WTC11 (cell line): Measurements from ENCODE around the gene CACNA1E. TPM values are rescaled to one million over a fixed set of nuclear protein-coding genes. Genes with fewer than 3 reads are reported as not detected.

Source experiments
- AR ChIP-seq: fragments of 250-450 bp; sonication (Bioruptor Pico); IDR thresholded peaks from 2 replicates; pipeline ENCODE4 v1.9.0; 2021; ENCODE audit warnings: mild to moderate bottlenecking
- CBFB ChIP-seq: sonication (generic); formaldehyde crosslinking; IDR thresholded peaks from 2 replicates; pipeline ENCODE4 v1.8.1; 2022; ENCODE audit warnings: mild to moderate bottlenecking, low read depth, missing genetic modification reagents
- ETV6 ChIP-seq: sonication (generic); formaldehyde crosslinking; IDR thresholded peaks from 2 replicates; pipeline ENCODE4 v1.8.1; 2022; ENCODE audit warnings: mild to moderate bottlenecking, missing genetic modification reagents
- FOXK1 ChIP-seq: sonication (generic); formaldehyde crosslinking; IDR thresholded peaks from 2 replicates; pipeline ENCODE4 v1.8.0; 2022; ENCODE audit warnings: mild to moderate bottlenecking, moderate library complexity, missing genetic modification reagents
- MXD4 ChIP-seq: fragments of 250-450 bp; sonication (Bioruptor Pico); IDR thresholded peaks from 2 replicates; pipeline ENCODE4 v1.8.0; 2021; ENCODE audit warnings: mild to moderate bottlenecking, moderate library complexity, borderline replicate concordance
- NFATC4 ChIP-seq: fragments of 250-450 bp; sonication (Bioruptor Pico); IDR thresholded peaks from 2 replicates; pipeline ENCODE4 v1.9.0; 2021; ENCODE audit warnings: mild to moderate bottlenecking
- NR1H2 ChIP-seq: sonication (generic); formaldehyde crosslinking; IDR thresholded peaks from 2 replicates; pipeline ENCODE4 v1.9.0; 2021; ENCODE audit warnings: mild to moderate bottlenecking, moderate library complexity, missing genetic modification reagents
- OVOL2 ChIP-seq: fragments of 250-450 bp; sonication (Bioruptor Pico); IDR thresholded peaks from 2 replicates; pipeline ENCODE4 v1.9.0; 2021; ENCODE audit warnings: mild to moderate bottlenecking, borderline replicate concordance
- PRDM15 ChIP-seq: sonication (generic); formaldehyde crosslinking; IDR thresholded peaks from 2 replicates; pipeline ENCODE4 v1.8.0; 2022; ENCODE audit warnings: missing genetic modification reagents
- PREB ChIP-seq: sonication (generic); formaldehyde crosslinking; IDR thresholded peaks from 2 replicates; pipeline ENCODE4 v1.8.1; 2022; ENCODE audit warnings: mild to moderate bottlenecking, missing genetic modification reagents, moderate library complexity, borderline replicate concordance
- TCF7 ChIP-seq: sonication (generic); formaldehyde crosslinking; IDR thresholded peaks from 2 replicates; pipeline ENCODE4 v1.8.0; 2022; ENCODE audit warnings: mild to moderate bottlenecking, low read depth, missing genetic modification reagents, moderate library complexity
- USF2 ChIP-seq: sonication (generic); formaldehyde crosslinking; IDR thresholded peaks from 2 replicates; pipeline ENCODE4 v1.8.1; 2023; ENCODE audit warnings: mild to moderate bottlenecking, missing genetic modification reagents, moderate library complexity
- ZBTB21 ChIP-seq: sonication (generic); formaldehyde crosslinking; IDR thresholded peaks from 2 replicates; pipeline ENCODE4 v1.8.1; 2023; ENCODE audit warnings: mild to moderate bottlenecking, missing genetic modification reagents, borderline replicate concordance
- ZBTB43 ChIP-seq: sonication (generic); formaldehyde crosslinking; IDR thresholded peaks from 2 replicates; pipeline ENCODE4 v1.8.1; 2023; ENCODE audit warnings: mild to moderate bottlenecking, missing genetic modification reagents
- ZNF396 ChIP-seq: fragments of 250-450 bp; sonication (Bioruptor Pico); IDR thresholded peaks from 2 replicates; pipeline ENCODE4 v1.8.0; 2021; ENCODE audit warnings: mild to moderate bottlenecking, moderate library complexity, borderline replicate concordance
- ZNF416 ChIP-seq: fragments of 250-450 bp; sonication (Bioruptor Pico); IDR thresholded peaks from 2 replicates; pipeline ENCODE4 v1.9.0; 2021; ENCODE audit warnings: mild to moderate bottlenecking, inconsistent platforms
- ZNF425 ChIP-seq: fragments of 250-450 bp; sonication (Bioruptor Pico); conservative IDR thresholded peaks from 2 replicates; pipeline ENCODE4 v1.9.0; 2021; ENCODE audit warnings: mild to moderate bottlenecking
- ZNF512 ChIP-seq: sonication (generic); formaldehyde crosslinking; IDR thresholded peaks from 2 replicates; pipeline ENCODE4 v1.8.1; 2022; ENCODE audit warnings: missing genetic modification reagents, borderline replicate concordance
- ZNF671 ChIP-seq: fragments of 250-450 bp; sonication (Bioruptor Pico); IDR thresholded peaks from 2 replicates; pipeline ENCODE4 v1.8.0; 2021; ENCODE audit warnings: mild to moderate bottlenecking
- ZSCAN18 ChIP-seq: fragments of 250-450 bp; sonication (Bioruptor Pico); IDR thresholded peaks from 2 replicates; pipeline ENCODE4 v2.1.2; 2022; ENCODE audit warnings: mild to moderate bottlenecking, moderate library complexity
- total RNA-seq: library from RNA; stranded (reverse); gene quantifications from 3 replicates; pipeline ENCODE4 v1.2.3, GENCODE V29; 2021

The CACNA1E gene
- total RNA-seq, 1 experiment from 2014 or later, result 0.63 TPM

GRCh38 chr1:181482521-181483284, 614 bp upstream of the CACNA1E start (continued):
- TF ChIP-seq MXD4 (CRISPR knock-in tag) (no peak), OVOL2 (CRISPR knock-in tag) (no peak), PREB (CRISPR knock-in tag) (no peak), ZBTB43 (CRISPR knock-in tag) (peak; percentile 35; the same call in 1 of the 2 replicates), TCF7 (CRISPR knock-in tag) (no peak), ZNF512 (CRISPR knock-in tag) (no peak), USF2 (CRISPR knock-in tag) (no peak; the same call in 1 of the 2 replicates), AR (CRISPR knock-in tag) (no peak), NR1H2 (no peak), ZNF396 (no peak), ZBTB21 (CRISPR knock-in tag) (peak; percentile 85), NFATC4 (CRISPR knock-in tag) (no peak), CBFB (CRISPR knock-in tag) (no peak), FOXK1 (CRISPR knock-in tag) (peak; percentile 64; the same call in 1 of the 2 replicates), ZNF671 (CRISPR knock-in tag) (no peak), ZNF416 (CRISPR knock-in tag) (no peak), PRDM15 (no peak), ZNF425 (no peak), ZSCAN18 (CRISPR knock-in tag) (no peak), ETV6 (CRISPR knock-in tag) (peak; percentile 91; the same call in 1 of the 2 replicates)
